Activated CD8-positive, alpha-beta T cell treated with anti-CD3 and anti-CD28 coated beads, Interleukin-2, amount 10 ng/mL, durations not matched to agents 7 days and 5 days (primary cell): ENCODE measurements around the gene DHRSX. TPM values are rescaled to one million over a fixed set of nuclear protein-coding genes. Genes with fewer than 3 reads are reported as not detected.
"Not testable (repeated sequence)": the region's sequence is repeated elsewhere in the genome, so short reads cannot be mapped to it uniquely, and the experiment has no call there.

Experiments
- ATAC-seq: fragments of 150-1000 bp; cut with Tn5 transposase; one replicate; pipeline ENCODE4 v1.10.0; 2021; ENCODE audit warnings: moderate library complexity
- CTCF ChIA-PET: fragments of 350-600 bp; sonication (Branson Sonifier 250); formaldehyde crosslinking; loops from one replicate; lab custom pipeline; 2021; ENCODE audit warnings: antibody characterized with exemption; lab: Charles Lee
- POLR2A ChIA-PET: fragments of 350-600 bp; sonication (Branson Sonifier 250); formaldehyde crosslinking; loops from one replicate; lab custom pipeline; 2021; ENCODE audit warnings: antibody characterized with exemption; lab: Charles Lee
- DNase-seq: peaks from one replicate; pipeline ENCODE4 v3.0.0-alpha.2; 2020
- H3K27ac Mint-ChIP-seq: one replicate; pipeline ENCODE4 v1.8.0; 2021; ENCODE audit warnings: mild to moderate bottlenecking, mixed read lengths
- H3K27me3 Mint-ChIP-seq: one replicate; pipeline ENCODE4 v1.8.0; 2021; ENCODE audit warnings: low read depth, mixed read lengths
- H3K36me3 Mint-ChIP-seq: one replicate; pipeline ENCODE4 v1.8.0; 2021; ENCODE audit warnings: low read depth, mixed read lengths
- H3K4me1 Mint-ChIP-seq: one replicate; pipeline ENCODE4 v1.8.0; 2021; ENCODE audit warnings: low read depth, mixed read lengths
- H3K4me3 Mint-ChIP-seq: one replicate; pipeline ENCODE4 v1.8.0; 2021; ENCODE audit warnings: mild to moderate bottlenecking, mixed read lengths
- H3K9me3 Mint-ChIP-seq: one replicate; pipeline ENCODE4 v1.8.0; 2022; ENCODE audit warnings: mixed read lengths; ENCODE audit not compliant: insufficient read depth
- total RNA-seq, 2 experiments: library from RNA; stranded (reverse); gene quantifications; one replicate each; pipeline ENCODE4 v1.2.3, GENCODE V29; 2021

Gene DHRSX
- total RNA-seq, 2 experiments from 2014 or later, result 16.2 to 18.9 TPM

GRCh38 chrX:2536974-2537373 is 36.2 kb upstream of the DHRSX start:
- no peak overlapping the region for H3K4me3 Mint-ChIP-seq
- H3K36me3 Mint-ChIP-seq, result no peaks in the 10 kb centered on the region
- no peak for ATAC-seq
- ChIA-PET POLR2A (no interaction called here), CTCF (no interaction called here)
- H3K27ac Mint-ChIP-seq, result no peak overlapping the region
- no peaks in the 10 kb centered on the region for H3K9me3 Mint-ChIP-seq
- peaks cover 5% of the 10 kb centered on the region for H3K27me3 Mint-ChIP-seq
- H3K4me1 Mint-ChIP-seq, result no peaks in the 10 kb centered on the region
- no peak for DNase-seq

- H3K9me3 Mint-ChIP-seq, result no peaks in the 10 kb centered on the region
- H3K27ac Mint-ChIP-seq, result no peak overlapping the region
- peaks cover 5% of the 10 kb centered on the region for H3K27me3 Mint-ChIP-seq
- no peak for DNase-seq
- H3K36me3 Mint-ChIP-seq, result no peaks in the 10 kb centered on the region
- ChIA-PET POLR2A (no interaction called here), CTCF (no interaction called here)
- no peaks in the 10 kb centered on the region for H3K4me1 Mint-ChIP-seq
- no peak overlapping the region for H3K4me3 Mint-ChIP-seq
- ATAC-seq, result no peak
These were observed 35.4 kb upstream of the DHRSX start for GRCh38 chrX:2536141-2536540.

- H3K36me3 Mint-ChIP-seq, H3K9me3 Mint-ChIP-seq, H3K27ac Mint-ChIP-seq, CTCF ChIA-PET, H3K4me3 Mint-ChIP-seq, ATAC-seq, H3K4me1 Mint-ChIP-seq, H3K27me3 Mint-ChIP-seq, POLR2A ChIA-PET, DNase-seq: not testable (repeated sequence)
These were observed 33.7 kb upstream of the DHRSX start for GRCh38 chrX:2534261-2535021.

- ChIA-PET CTCF (no interaction called here), POLR2A (no interaction called here)
- Mint-ChIP-seq H3K9me3 (no peaks in the 10 kb centered on the region), H3K36me3 (no peaks in the 10 kb centered on the region), H3K4me3 (no peak overlapping the region), H3K27ac (no peak overlapping the region), H3K4me1 (no peaks in the 10 kb centered on the region), H3K27me3 (peaks cover 5% of the 10 kb centered on the region)
- no peak for ATAC-seq
- DNase-seq, result no peak
These were observed 32.6 kb upstream of the DHRSX start for GRCh38 chrX:2533424-2533823.

GRCh38 chrX:2526390-2526789 is 25.6 kb upstream of the DHRSX start:
- ATAC-seq (no peak), DNase-seq (no peak)
- Mint-ChIP-seq H3K27ac (no peak overlapping the region), H3K9me3 (no peaks in the 10 kb centered on the region), H3K36me3 (no peaks in the 10 kb centered on the region), H3K4me3 (no peak overlapping the region), H3K27me3 (no peaks in the 10 kb centered on the region), H3K4me1 (no peaks in the 10 kb centered on the region)
- POLR2A ChIA-PET, result no interaction called here
- CTCF ChIA-PET, result no interaction called here

- no peaks in the 10 kb centered on the region for H3K9me3 Mint-ChIP-seq
- ATAC-seq (no peak), DNase-seq (no peak)
- no peak overlapping the region for H3K27ac Mint-ChIP-seq
- H3K4me1 Mint-ChIP-seq, result no peaks in the 10 kb centered on the region
- ChIA-PET POLR2A (no interaction called here), CTCF (no interaction called here)
- no peak overlapping the region for H3K4me3 Mint-ChIP-seq
- H3K36me3 Mint-ChIP-seq, result no peaks in the 10 kb centered on the region
- no peaks in the 10 kb centered on the region for H3K27me3 Mint-ChIP-seq
These were observed 23.1 kb upstream of the DHRSX start for GRCh38 chrX:2523911-2524310.

GRCh38 chrX:2521927-2522386 is 21.2 kb upstream of the DHRSX start:
- Mint-ChIP-seq H3K4me1 (peaks cover 2% of the 10 kb centered on the region), H3K9me3 (no peaks in the 10 kb centered on the region), H3K27ac (no peak overlapping the region), H3K36me3 (no peaks in the 10 kb centered on the region), H3K27me3 (no peaks in the 10 kb centered on the region), H3K4me3 (no peak overlapping the region)
- ATAC-seq (no peak), DNase-seq (no peak)
- POLR2A ChIA-PET, result no interaction called here
- CTCF ChIA-PET, result no interaction called here

- H3K36me3 Mint-ChIP-seq, result no peaks in the 10 kb centered on the region
- no peaks in the 10 kb centered on the region for H3K9me3 Mint-ChIP-seq
- H3K27me3 Mint-ChIP-seq, result no peaks in the 10 kb centered on the region
- peak overlapping the region; percentile 31 for H3K27ac Mint-ChIP-seq
- no peak overlapping the region for H3K4me3 Mint-ChIP-seq
- H3K4me1 Mint-ChIP-seq, result peaks cover 2% of the 10 kb centered on the region
- CTCF ChIA-PET, result no interaction called here
- no peak for ATAC-seq
- DNase-seq, result no peak
- POLR2A ChIA-PET, result no interaction called here
These were observed 20.5 kb upstream of the DHRSX start for GRCh38 chrX:2521092-2521926.

GRCh38 chrX:2520539-2520938 is 19.8 kb upstream of the DHRSX start:
- Mint-ChIP-seq H3K27ac (no peak overlapping the region), H3K27me3 (no peaks in the 10 kb centered on the region), H3K36me3 (no peaks in the 10 kb centered on the region), H3K9me3 (no peaks in the 10 kb centered on the region), H3K4me1 (peaks cover 2% of the 10 kb centered on the region), H3K4me3 (no peak overlapping the region)
- ATAC-seq, result no peak
- DNase-seq, result no peak
- ChIA-PET POLR2A (no interaction called here), CTCF (no interaction called here)

- DNase-seq, H3K4me3 Mint-ChIP-seq, H3K4me1 Mint-ChIP-seq, H3K9me3 Mint-ChIP-seq, CTCF ChIA-PET, H3K27ac Mint-ChIP-seq, H3K36me3 Mint-ChIP-seq, POLR2A ChIA-PET, H3K27me3 Mint-ChIP-seq, ATAC-seq: not testable (repeated sequence)
These were observed 18.9 kb upstream of the DHRSX start for GRCh38 chrX:2519638-2520037.

GRCh38 chrX:2517055-2517454 is 16.3 kb upstream of the DHRSX start:
- ATAC-seq, result no peak
- POLR2A ChIA-PET, result no interaction called here

GRCh38 chrX:2516623-2517022 is 15.8 kb upstream of the DHRSX start:
- CTCF ChIA-PET, result no interaction called here
- ATAC-seq, result no peak
- Mint-ChIP-seq H3K4me1 (peaks cover 2% of the 10 kb centered on the region), H3K9me3 (no peaks in the 10 kb centered on the region), H3K27ac (no peak overlapping the region), H3K4me3 (no peak overlapping the region), H3K36me3 (no peaks in the 10 kb centered on the region), H3K27me3 (no peaks in the 10 kb centered on the region)
- POLR2A ChIA-PET, result no interaction called here
- no peak for DNase-seq

More at GRCh38 chrX:2517055-2517454, 16.3 kb upstream of the DHRSX start:
- H3K27me3 Mint-ChIP-seq, result no peaks in the 10 kb centered on the region
- no peak overlapping the region for H3K4me3 Mint-ChIP-seq
- H3K36me3 Mint-ChIP-seq, result no peaks in the 10 kb centered on the region
- no peaks in the 10 kb centered on the region for H3K9me3 Mint-ChIP-seq
- DNase-seq, result no peak
- H3K27ac Mint-ChIP-seq, result no peak overlapping the region
- CTCF ChIA-PET, result no interaction called here
- H3K4me1 Mint-ChIP-seq, result peaks cover 2% of the 10 kb centered on the region
